Measurements from ENCODE around the gene LILRB3. TPM values are rescaled to one million over a fixed set of nuclear protein-coding genes. Genes with fewer than 3 reads are reported as not detected.
"Not testable (repeated sequence)": the region's sequence is repeated elsewhere in the genome, so short reads cannot be mapped to it uniquely, and the experiment has no call there.

The LILRB3 gene
- polyA plus RNA-seq, 1 donor (not counting 4 experiments of a cell fraction or from before 2014, with no cell fraction given) = not detected

- H3K9me1 ChIP-seq (ENCODE audit: control insufficient read depth, extremely low read depth, insufficient read depth, low read length); H3K9me3 ChIP-seq (ENCODE audit: control insufficient read depth, low read depth, low read length); H3K4me3 ChIP-seq (ENCODE audit: control insufficient read depth in 2 of 3, extremely low read depth in 1 of 3, insufficient read depth in 2 of 3, low read depth in 1 of 3, low read length in 3 of 3); H3K4me1 ChIP-seq (ENCODE audit: control insufficient read depth, extremely low read depth, insufficient read depth, low read length); DNase-seq (ENCODE audit: low read depth, low spot score); H3K27ac ChIP-seq (ENCODE audit: control insufficient read depth, insufficient read depth, low read length); H4K20me1 ChIP-seq (ENCODE audit: control insufficient read depth, extremely low read depth, insufficient read depth, low read length); H3K79me2 ChIP-seq (ENCODE audit: control insufficient read depth, insufficient read depth, low read length); H3K4me2 ChIP-seq (ENCODE audit: control insufficient read depth, extremely low read depth, insufficient read depth, low read depth, low read length); FAIRE-seq; H3K9ac ChIP-seq (ENCODE audit: control insufficient read depth, extremely low read depth, insufficient read depth, low read length); dilution Hi-C loops (cut with MboI; ENCODE audit: extremely low pct_ligation_motif_present, low sequenced_read_pairs); H3K36me3 ChIP-seq (ENCODE audit: control insufficient read depth in 2 of 2, extremely low read depth in 1 of 2, insufficient read depth in 2 of 2, low read length in 2 of 2); H3K27me3 ChIP-seq (ENCODE audit: control insufficient read depth, extremely low read depth, insufficient read depth, low read length); H2AFZ ChIP-seq (ENCODE audit: control insufficient read depth, low read length): not testable (repeated sequence)
Measured at GRCh38 chr19:54240372-54241336, 17.8 kb upstream of the LILRB3 start.

DNA sequence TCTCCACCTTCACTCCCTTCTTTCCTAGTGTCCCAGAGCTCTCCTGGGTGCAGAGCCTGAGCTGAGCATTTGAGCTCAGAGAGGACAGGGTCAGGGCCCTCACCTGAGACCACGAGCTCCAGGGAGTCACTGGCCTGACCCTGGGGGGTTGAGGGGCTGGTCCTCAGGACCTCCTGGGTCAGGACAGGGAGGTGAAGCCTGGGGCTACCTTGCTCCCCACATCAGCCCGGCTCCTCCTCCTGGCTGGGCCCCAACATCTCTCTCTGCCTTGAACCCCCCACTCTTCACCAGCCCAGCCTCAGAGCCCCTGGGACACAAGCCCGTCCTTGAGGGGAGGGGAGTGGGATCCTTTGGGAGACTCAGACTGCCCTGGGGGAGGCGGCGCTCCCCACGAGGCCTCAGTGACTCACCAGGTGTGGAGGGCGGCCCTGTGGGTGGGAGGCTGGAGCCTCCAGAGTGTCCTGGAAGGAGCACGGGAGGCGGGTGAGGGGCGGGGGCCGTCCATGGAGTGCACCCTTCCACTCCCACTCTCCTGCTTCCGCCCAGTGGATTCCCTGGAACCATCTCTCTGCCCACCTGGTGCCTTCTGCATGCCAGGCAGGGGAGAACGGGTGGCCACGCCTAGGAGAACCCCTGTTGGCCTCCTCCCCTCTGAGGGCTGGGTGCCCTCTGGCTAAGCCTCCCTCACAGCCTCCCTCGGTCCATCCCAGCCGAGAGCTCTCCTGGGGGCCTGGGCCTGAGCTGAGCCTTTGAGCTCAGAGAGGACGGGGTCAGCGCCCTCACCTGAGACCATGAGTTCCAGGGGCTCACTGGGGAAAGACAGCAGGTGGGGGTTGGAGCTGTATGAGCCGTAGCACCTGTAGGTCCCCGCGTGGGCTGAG is 16.9 kb upstream of the LILRB3 start:
- DNase-seq (ENCODE audit: low read depth, low spot score); H3K27me3 ChIP-seq (ENCODE audit: control insufficient read depth, extremely low read depth, insufficient read depth, low read length); H3K9ac ChIP-seq (ENCODE audit: control insufficient read depth, extremely low read depth, insufficient read depth, low read length); H4K20me1 ChIP-seq (ENCODE audit: control insufficient read depth, extremely low read depth, insufficient read depth, low read length); H3K9me1 ChIP-seq (ENCODE audit: control insufficient read depth, extremely low read depth, insufficient read depth, low read length); H3K9me3 ChIP-seq (ENCODE audit: control insufficient read depth, low read depth, low read length); H2AFZ ChIP-seq (ENCODE audit: control insufficient read depth, low read length); H3K4me3 ChIP-seq (ENCODE audit: control insufficient read depth in 2 of 3, extremely low read depth in 1 of 3, insufficient read depth in 2 of 3, low read depth in 1 of 3, low read length in 3 of 3); dilution Hi-C loops (cut with MboI; ENCODE audit: extremely low pct_ligation_motif_present, low sequenced_read_pairs); FAIRE-seq; H3K27ac ChIP-seq (ENCODE audit: control insufficient read depth, insufficient read depth, low read length); H3K36me3 ChIP-seq (ENCODE audit: control insufficient read depth in 2 of 2, extremely low read depth in 1 of 2, insufficient read depth in 2 of 2, low read length in 2 of 2); H3K79me2 ChIP-seq (ENCODE audit: control insufficient read depth, insufficient read depth, low read length); H3K4me2 ChIP-seq (ENCODE audit: control insufficient read depth, extremely low read depth, insufficient read depth, low read depth, low read length); H3K4me1 ChIP-seq (ENCODE audit: control insufficient read depth, extremely low read depth, insufficient read depth, low read length): not testable (repeated sequence)

DNA sequence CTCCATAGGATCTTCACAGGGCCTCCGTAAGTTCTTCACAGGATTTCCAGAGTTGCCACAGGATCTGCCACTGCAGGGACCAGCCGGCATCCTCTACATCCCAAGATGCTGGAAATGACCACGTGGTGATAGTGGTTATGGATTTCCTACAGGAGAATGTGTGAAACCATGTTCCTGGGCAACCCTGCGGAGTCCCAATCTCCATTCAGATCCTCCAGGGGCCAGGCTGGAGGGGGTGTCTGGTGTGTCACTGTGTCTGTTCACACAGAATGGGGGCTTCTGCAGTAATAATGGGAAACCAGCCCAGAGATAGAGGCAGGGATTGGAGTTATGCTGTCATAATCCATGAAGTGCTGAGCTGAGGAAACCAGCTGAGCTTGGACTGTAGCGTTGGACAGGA is 11.1 kb upstream of the LILRB3 start:
- Histone ChIP-seq H3K9me3 (ENCODE audit: control insufficient read depth, low read depth, low read length) (no peaks in the 10 kb centered on the region), H3K36me3 (ENCODE audit: control insufficient read depth in 2 of 2, extremely low read depth in 1 of 2, insufficient read depth in 2 of 2, low read length in 2 of 2) (no peaks in the 10 kb centered on the region), H3K9me1 (ENCODE audit: control insufficient read depth, extremely low read depth, insufficient read depth, low read length) (no peaks in the 10 kb centered on the region), H3K4me1 (ENCODE audit: control insufficient read depth, extremely low read depth, insufficient read depth, low read length) (no peaks in the 10 kb centered on the region), H4K20me1 (ENCODE audit: control insufficient read depth, extremely low read depth, insufficient read depth, low read length) (no peaks in the 10 kb centered on the region), H3K79me2 (ENCODE audit: control insufficient read depth, insufficient read depth, low read length) (no peaks in the 10 kb centered on the region), H2AFZ (ENCODE audit: control insufficient read depth, low read length) (no peak overlapping the region), H3K4me2 (ENCODE audit: control insufficient read depth, extremely low read depth, insufficient read depth, low read depth, low read length) (no peak overlapping the region), H3K27ac (ENCODE audit: control insufficient read depth, insufficient read depth, low read length) (no peak overlapping the region), H3K9ac (ENCODE audit: control insufficient read depth, extremely low read depth, insufficient read depth, low read length) (no peak overlapping the region), H3K27me3 (ENCODE audit: control insufficient read depth, extremely low read depth, insufficient read depth, low read length) (no peaks in the 10 kb centered on the region), H3K4me3 (ENCODE audit: control insufficient read depth in 2 of 3, extremely low read depth in 1 of 3, insufficient read depth in 2 of 3, low read depth in 1 of 3, low read length in 3 of 3) (no peak overlapping the region)
- DNase-seq (ENCODE audit: low read depth, low spot score) (no peak), FAIRE-seq (no peak)
- dilution Hi-C loops (cut with MboI; ENCODE audit: extremely low pct_ligation_motif_present, low sequenced_read_pairs) = no loop called here
- no peak for TF ChIP-seq CTCF (optimal IDR thresholded peaks at IDR 0.05 in 1 of 3, IDR thresholded peaks at IDR 0.05 in 1 of 3, conservative IDR thresholded peaks at IDR 0.05 in 1 of 3; ENCODE audit: extremely low read depth in 1 of 3, insufficient read depth in 2 of 3, low read length in 3 of 3)
